ENCODE measurements around the gene ENTREP3. TPM values are rescaled to one million over a fixed set of nuclear protein-coding genes. Genes with fewer than 3 reads are reported as not detected.

Gene ENTREP3, protein sequence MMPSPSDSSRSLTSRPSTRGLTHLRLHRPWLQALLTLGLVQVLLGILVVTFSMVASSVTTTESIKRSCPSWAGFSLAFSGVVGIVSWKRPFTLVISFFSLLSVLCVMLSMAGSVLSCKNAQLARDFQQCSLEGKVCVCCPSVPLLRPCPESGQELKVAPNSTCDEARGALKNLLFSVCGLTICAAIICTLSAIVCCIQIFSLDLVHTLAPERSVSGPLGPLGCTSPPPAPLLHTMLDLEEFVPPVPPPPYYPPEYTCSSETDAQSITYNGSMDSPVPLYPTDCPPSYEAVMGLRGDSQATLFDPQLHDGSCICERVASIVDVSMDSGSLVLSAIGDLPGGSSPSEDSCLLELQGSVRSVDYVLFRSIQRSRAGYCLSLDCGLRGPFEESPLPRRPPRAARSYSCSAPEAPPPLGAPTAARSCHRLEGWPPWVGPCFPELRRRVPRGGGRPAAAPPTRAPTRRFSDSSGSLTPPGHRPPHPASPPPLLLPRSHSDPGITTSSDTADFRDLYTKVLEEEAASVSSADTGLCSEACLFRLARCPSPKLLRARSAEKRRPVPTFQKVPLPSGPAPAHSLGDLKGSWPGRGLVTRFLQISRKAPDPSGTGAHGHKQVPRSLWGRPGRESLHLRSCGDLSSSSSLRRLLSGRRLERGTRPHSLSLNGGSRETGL
- total RNA-seq: 10 to 100 TPM in 3 of 4 donors, 1 to 10 TPM in 1; 9.0 to 21.9 (median 15.7) TPM

- no peaks in the 10 kb centered on the region for H3K27me3 ChIP-seq
- no peak for TF ChIP-seq EP300 (IDR thresholded peaks at IDR 0.05; ENCODE audit: low read depth)
- peak; percentile 60 for TF ChIP-seq POLR2A (IDR thresholded peaks at IDR 0.05)
- TF ChIP-seq POLR2AphosphoS5 (IDR thresholded peaks at IDR 0.05): peak; percentile 60 to 86 (median 80)
- TF ChIP-seq, protein P1, sequence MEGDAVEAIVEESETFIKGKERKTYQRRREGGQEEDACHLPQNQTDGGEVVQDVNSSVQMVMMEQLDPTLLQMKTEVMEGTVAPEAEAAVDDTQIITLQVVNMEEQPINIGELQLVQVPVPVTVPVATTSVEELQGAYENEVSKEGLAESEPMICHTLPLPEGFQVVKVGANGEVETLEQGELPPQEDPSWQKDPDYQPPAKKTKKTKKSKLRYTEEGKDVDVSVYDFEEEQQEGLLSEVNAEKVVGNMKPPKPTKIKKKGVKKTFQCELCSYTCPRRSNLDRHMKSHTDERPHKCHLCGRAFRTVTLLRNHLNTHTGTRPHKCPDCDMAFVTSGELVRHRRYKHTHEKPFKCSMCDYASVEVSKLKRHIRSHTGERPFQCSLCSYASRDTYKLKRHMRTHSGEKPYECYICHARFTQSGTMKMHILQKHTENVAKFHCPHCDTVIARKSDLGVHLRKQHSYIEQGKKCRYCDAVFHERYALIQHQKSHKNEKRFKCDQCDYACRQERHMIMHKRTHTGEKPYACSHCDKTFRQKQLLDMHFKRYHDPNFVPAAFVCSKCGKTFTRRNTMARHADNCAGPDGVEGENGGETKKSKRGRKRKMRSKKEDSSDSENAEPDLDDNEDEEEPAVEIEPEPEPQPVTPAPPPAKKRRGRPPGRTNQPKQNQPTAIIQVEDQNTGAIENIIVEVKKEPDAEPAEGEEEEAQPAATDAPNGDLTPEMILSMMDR (IDR thresholded peaks at IDR 0.05): no peak
- intact Hi-C loops (cut with DNase I; ENCODE audit: low total_unique reads) (loop anchor here (10.0 kb wide), 1 partner anchor 339 kb away; no protein-coding TSS in a partner anchor), in situ Hi-C loops (cut with MboI; ENCODE audit: low pct_ligation_motif_present in 1 of 4, low pct_unique_long_range_greater_than_20kb in 1 of 4, low sequenced_read_pairs in 3 of 4) (loop anchor here in 3 of 4 donors (10.0 to 25.0 kb wide), 2 partner anchors 59 to 332 kb away; no protein-coding TSS in a partner anchor)
- H3K36me3 ChIP-seq: peaks cover 0 to 5% (median 0%) of the 10 kb centered on the region in 4 donors
- H3K4me3 ChIP-seq: peak within 1 kb of the TSS; percentile 57 to 98 (median 79)
- DNase-seq: peak; percentile 89
- no peaks in the 10 kb centered on the region for H3K9me3 ChIP-seq
- H3K27ac ChIP-seq: peak within 1 kb of the TSS; percentile 91 to 95 (median 92)
- WGBS, 2 donors (ENCODE audit: low coverage in 1 of 2): 9% methylated on average over 51 of the region's 54 CpGs; no CpG with 5 or more reads in 1 of the 2 donors
- H3K4me1 ChIP-seq: peaks cover 19 to 35% (median 24%) of the 10 kb centered on the region in 4 donors
Observed at GRCh38 chr1:155255243-155256007, at the start of gene ENTREP3. ENTREP3 (minus strand) TSS chr1:155255483; CDS start chr1:155254877, 606 bp downstream.

GRCh38 chr1:155304558-155305063 lies 49.3 kb upstream of the ENTREP3 start:
- TF ChIP-seq POLR2AphosphoS5 (IDR thresholded peaks at IDR 0.05): no peak
- TF ChIP-seq EP300 (IDR thresholded peaks at IDR 0.05; ENCODE audit: low read depth): no peak
- TF ChIP-seq, protein P1 (IDR thresholded peaks at IDR 0.05): no peak
- no peak for TF ChIP-seq POLR2A (IDR thresholded peaks at IDR 0.05)
- H3K27me3 ChIP-seq: no peaks in the 10 kb centered on the region
- WGBS, 2 donors (ENCODE audit: low coverage in 1 of 2): 31 to 54% methylated on average over 5 to 11 of the region's 11 CpGs
- no peaks in the 10 kb centered on the region for H3K36me3 ChIP-seq
- intact Hi-C loops (cut with DNase I; ENCODE audit: low total_unique reads) (no loop called here), in situ Hi-C loops (cut with MboI; ENCODE audit: low pct_ligation_motif_present in 1 of 4, low pct_unique_long_range_greater_than_20kb in 1 of 4, low sequenced_read_pairs in 3 of 4) (no loop called here)
- peak overlapping the region in 3 of 4 donors; percentile 20 to 56 (median 30) for H3K27ac ChIP-seq
- no peaks in the 10 kb centered on the region for H3K9me3 ChIP-seq
- H3K4me3 ChIP-seq: peak overlapping the region in 1 of 4 donors; percentile 7
- peaks cover 5 to 27% (median 12%) of the 10 kb centered on the region in 4 donors for H3K4me1 ChIP-seq
- DNase-seq: no peak

GRCh38 chr1:155301342-155301841 lies 46.1 kb upstream of the ENTREP3 start, which contains the start of gene PKLR:
PKLR (minus strand) TSS chr1:155301438; CDS start chr1:155301395, 43 bp downstream.
- in situ Hi-C loops (cut with MboI; ENCODE audit: low pct_ligation_motif_present in 1 of 4, low pct_unique_long_range_greater_than_20kb in 1 of 4, low sequenced_read_pairs in 3 of 4): no loop called here
- H3K27me3 ChIP-seq: peaks cover 6% of the 10 kb centered on the region
- no peak for TF ChIP-seq POLR2A (IDR thresholded peaks at IDR 0.05)
- TF ChIP-seq, protein P1 (IDR thresholded peaks at IDR 0.05): no peak
- TF ChIP-seq EP300 (IDR thresholded peaks at IDR 0.05; ENCODE audit: low read depth): no peak
- TF ChIP-seq POLR2AphosphoS5 (IDR thresholded peaks at IDR 0.05): no peak
- H3K4me3 ChIP-seq: no peak within 1 kb of the TSS
- intact Hi-C loops (cut with DNase I; ENCODE audit: low total_unique reads): no loop called here
- no peak for DNase-seq
- no peaks in the 10 kb centered on the region for H3K9me3 ChIP-seq
- peaks cover 0 to 14% (median 3%) of the 10 kb centered on the region in 4 donors for H3K4me1 ChIP-seq
- WGBS, 2 donors (ENCODE audit: low coverage in 1 of 2): 89 to 91% methylated on average over 4 to 5 of the region's 5 CpGs
- H3K36me3 ChIP-seq: no peaks in the 10 kb centered on the region
- no peak within 1 kb of the TSS for H3K27ac ChIP-seq
